ENCODE data around the gene COL23A1.

- TF ChIP-seq CTCF (IDR thresholded peaks at IDR 0.05), result no peak
- TF ChIP-seq EZH2 (IDR thresholded peaks at IDR 0.05; ENCODE audit: borderline replicate concordance, insufficient read depth, low read depth, low read length, poor library complexity, severe bottlenecking), result no peak
Observed at GRCh38 chr5:178477802-178478201, 112.4 kb downstream of the COL23A1 start.

Measured in B cell (primary cell).